ENCODE results near the gene NME9.

NME9 gene

GRCh38 chr3:138347960-138348753, 18.5 kb upstream of the NME9 start, which contains the start of gene MRAS:
TSS of gene MRAS (plus strand) at chr3:138348579. CDS start at chr3:138372884, 24,305 bp downstream.
- DNase-seq (ENCODE audit: insufficient read length, low spot score) (peak; percentile 42), FAIRE-seq (no peak)
- peak; percentile 38 for TF ChIP-seq CTCF (IDR thresholded peaks at IDR 0.05; ENCODE audit: insufficient read depth, missing control alignments)

GRCh38 chr3:138344754-138345153, 15.1 kb upstream of the NME9 start:
- FAIRE-seq: no peak
- no peak for DNase-seq (ENCODE audit: insufficient read length, low spot score)
- no peak for TF ChIP-seq CTCF (IDR thresholded peaks at IDR 0.05; ENCODE audit: insufficient read depth, missing control alignments)

GRCh38 chr3:138340511-138340910, 10.9 kb upstream of the NME9 start:
- FAIRE-seq: no peak
- DNase-seq (ENCODE audit: insufficient read length, low spot score): no peak
- TF ChIP-seq CTCF (IDR thresholded peaks at IDR 0.05; ENCODE audit: insufficient read depth, missing control alignments): no peak

- no peak for TF ChIP-seq CTCF (IDR thresholded peaks at IDR 0.05; ENCODE audit: insufficient read depth, missing control alignments)
- FAIRE-seq (no peak), DNase-seq (ENCODE audit: insufficient read length, low spot score) (no peak)
Observed at GRCh38 chr3:138338811-138339210, 9.2 kb upstream of the NME9 start.

- FAIRE-seq (no peak), DNase-seq (ENCODE audit: insufficient read length, low spot score) (no peak)
- no peak for TF ChIP-seq CTCF (IDR thresholded peaks at IDR 0.05; ENCODE audit: insufficient read depth, missing control alignments)
Observed at GRCh38 chr3:138338244-138338643, 8.6 kb upstream of the NME9 start.

- no peak for FAIRE-seq
- no peak for DNase-seq (ENCODE audit: insufficient read length, low spot score)
- TF ChIP-seq CTCF (IDR thresholded peaks at IDR 0.05; ENCODE audit: insufficient read depth, missing control alignments): no peak
Observed at GRCh38 chr3:138336454-138336999, 6.9 kb upstream of the NME9 start.

GRCh38 chr3:138334608-138335007, 5.0 kb upstream of the NME9 start:
- DNase-seq (ENCODE audit: insufficient read length, low spot score): no peak
- no peak for TF ChIP-seq CTCF (IDR thresholded peaks at IDR 0.05; ENCODE audit: insufficient read depth, missing control alignments)
- no peak for FAIRE-seq
